ENCODE data around the gene PDE6H.

DNA sequence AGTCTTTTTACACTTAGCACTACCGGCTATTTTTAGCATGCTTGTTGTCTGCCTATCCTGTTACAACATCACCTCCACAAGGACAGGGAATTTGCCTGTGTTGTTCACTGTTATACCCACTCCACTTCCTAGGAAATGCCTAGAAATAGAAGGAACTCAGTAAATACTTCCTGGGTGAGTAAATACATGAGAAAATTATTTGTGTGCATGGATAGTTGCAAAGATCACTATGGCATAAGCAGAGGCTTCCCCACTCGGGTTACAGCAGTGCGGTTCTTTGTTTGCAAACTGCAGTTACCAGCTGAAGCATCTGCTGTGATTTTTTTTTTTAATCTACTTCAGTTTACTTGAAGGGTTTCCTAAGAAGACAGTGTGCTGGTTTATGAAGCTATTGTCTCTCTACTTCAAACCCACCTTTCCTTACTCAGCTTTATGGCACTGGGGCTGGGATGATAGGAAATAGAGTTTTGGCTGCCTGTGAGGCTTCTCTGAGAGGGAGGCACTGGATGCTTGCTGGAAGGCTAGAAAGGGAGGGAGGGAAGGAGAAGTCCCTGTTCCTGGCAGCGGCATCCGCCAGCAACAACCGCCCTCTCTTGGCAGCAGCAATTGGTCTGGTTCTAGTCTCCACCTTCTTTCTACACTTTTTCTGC is 29.0 kb downstream of the PDE6H start:
- TF ChIP-seq EP300 (IDR thresholded peaks at IDR 0.05) (no peak), CTCF (IDR thresholded peaks at IDR 0.05) (no peak), JUN (IDR thresholded peaks at IDR 0.05) (no peak), HDAC2 (IDR thresholded peaks at IDR 0.05) (no peak), RCOR1 (IDR thresholded peaks at IDR 0.05; ENCODE audit: low read depth, low read length) (no peak), SREBF2 (IDR thresholded peaks at IDR 0.05) (no peak), POLR2A (IDR thresholded peaks at IDR 0.05; ENCODE audit: low read length) (no peak), ZNF302 (CRISPR knock-in tag; IDR thresholded peaks at IDR 0.05) (no peak)
- TF ChIP-seq, protein P1, sequence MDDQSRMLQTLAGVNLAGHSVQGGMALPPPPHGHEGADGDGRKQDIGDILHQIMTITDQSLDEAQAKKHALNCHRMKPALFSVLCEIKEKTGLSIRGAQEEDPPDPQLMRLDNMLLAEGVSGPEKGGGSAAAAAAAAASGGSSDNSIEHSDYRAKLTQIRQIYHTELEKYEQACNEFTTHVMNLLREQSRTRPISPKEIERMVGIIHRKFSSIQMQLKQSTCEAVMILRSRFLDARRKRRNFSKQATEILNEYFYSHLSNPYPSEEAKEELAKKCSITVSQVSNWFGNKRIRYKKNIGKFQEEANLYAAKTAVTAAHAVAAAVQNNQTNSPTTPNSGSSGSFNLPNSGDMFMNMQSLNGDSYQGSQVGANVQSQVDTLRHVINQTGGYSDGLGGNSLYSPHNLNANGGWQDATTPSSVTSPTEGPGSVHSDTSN (IDR thresholded peaks at IDR 0.05): no peak

All from A549 (cell line).